PC-3 (cell line): ENCODE results near the gene LRP2.

ENCODE experiments used
- CTCF ChIP-seq: fragments of 300-600 bp; sonication (generic); conservative IDR thresholded peaks from 2 replicates; pipeline ENCODE4 v1.5.1; 2017; ENCODE audit warnings: antibody characterized with exemption, low read depth, mild to moderate bottlenecking, low read length
- EZH2phosphoT487 ChIP-seq: fragments of 300-600 bp; sonication (generic); IDR thresholded peaks from 2 replicates; pipeline ENCODE4 v1.6.1; 2018; ENCODE audit warnings: mild to moderate bottlenecking, antibody characterized with exemption, low read length, borderline replicate concordance

GRCh38 chr2:169351725-169352124 lies 10.6 kb downstream of the LRP2 start:
- no peak for TF ChIP-seq CTCF
- TF ChIP-seq EZH2phosphoT487, result no peak
